Astrocyte (in vitro differentiated cells and primary cell): ENCODE measurements around the gene ELMO1. TPM values are rescaled to one million over a fixed set of nuclear protein-coding genes. Genes with fewer than 3 reads are reported as not detected.

ENCODE experiments used
- DNase-seq: peaks from one replicate; pipeline ENCODE4 v3.0.0-alpha.2; 2010; ENCODE audit warnings: low read depth
- FAIRE-seq: peaks from 2 replicates; lab custom pipeline; 2011; peaks lifted over from hg19 to GRCh38; lab: Jason Lieb, UNC
- H2AFZ ChIP-seq: 2 replicates; pipeline ENCODE4 v1.6.0; 2012; ENCODE audit warnings: low read depth, low read length, inconsistent platforms
- H3K27ac ChIP-seq: 2 replicates; pipeline ENCODE4 v1.5.1; 2011; ENCODE audit warnings: low read depth, low read length, inconsistent platforms
- H3K27me3 ChIP-seq: 2 replicates; pipeline ENCODE4 v1.6.0; 2011; ENCODE audit warnings: low read length, inconsistent platforms; ENCODE audit not compliant: insufficient read depth
- H3K36me3 ChIP-seq: 2 replicates; pipeline ENCODE4 v1.5.1; 2011; ENCODE audit warnings: low read length, inconsistent platforms; ENCODE audit not compliant: insufficient read depth
- H3K4me1 ChIP-seq: 2 replicates; pipeline ENCODE4 v1.5.1; 2011; ENCODE audit warnings: low read length, inconsistent platforms; ENCODE audit not compliant: insufficient read depth
- H3K4me2 ChIP-seq: 2 replicates; pipeline ENCODE4 v1.6.0; 2012; ENCODE audit warnings: low read length, inconsistent platforms
- H3K4me3 ChIP-seq: 2 replicates; pipeline ENCODE4 v1.5.1; 2011; ENCODE audit warnings: low read depth, mild to moderate bottlenecking, low read length, inconsistent platforms; ENCODE audit not compliant: insufficient read depth
- H3K79me2 ChIP-seq: 2 replicates; pipeline ENCODE4 v1.6.0; 2012; ENCODE audit warnings: mild to moderate bottlenecking, low read length, inconsistent platforms; ENCODE audit not compliant: insufficient read depth
- H3K9ac ChIP-seq: 2 replicates; pipeline ENCODE4 v1.6.0; 2012; ENCODE audit warnings: mild to moderate bottlenecking, low read length, inconsistent platforms
- H3K9me3 ChIP-seq: 2 replicates; pipeline ENCODE4 v1.5.1; 2012; ENCODE audit warnings: low read depth, mild to moderate bottlenecking, low read length, inconsistent platforms; ENCODE audit not compliant: insufficient read depth
- H4K20me1 ChIP-seq: 2 replicates; pipeline ENCODE4 v1.6.0; 2012; ENCODE audit warnings: low read length, inconsistent platforms; ENCODE audit not compliant: insufficient read depth
- H3K27ac Mint-ChIP-seq: one replicate; pipeline ENCODE4 v1.8.0; 2021; ENCODE audit warnings: mild to moderate bottlenecking, mixed read lengths; ENCODE audit not compliant: unreplicated experiment
- H3K27me3 Mint-ChIP-seq: one replicate; pipeline ENCODE4 v1.8.0; 2021; ENCODE audit warnings: low read depth, mixed read lengths; ENCODE audit not compliant: unreplicated experiment
- H3K36me3 Mint-ChIP-seq: one replicate; pipeline ENCODE4 v1.8.0; 2021; ENCODE audit warnings: low read depth, mixed read lengths; ENCODE audit not compliant: unreplicated experiment
- H3K4me1 Mint-ChIP-seq: one replicate; pipeline ENCODE4 v1.8.0; 2021; ENCODE audit warnings: low read depth, mixed read lengths; ENCODE audit not compliant: unreplicated experiment
- H3K4me3 Mint-ChIP-seq: one replicate; pipeline ENCODE4 v1.8.0; 2021; ENCODE audit warnings: mild to moderate bottlenecking, moderate library complexity, mixed read lengths; ENCODE audit not compliant: unreplicated experiment
- H3K9me3 Mint-ChIP-seq: one replicate; pipeline ENCODE4 v1.8.0; 2021; ENCODE audit warnings: mild to moderate bottlenecking, mixed read lengths; ENCODE audit not compliant: unreplicated experiment
- EZH2 ChIP-seq: IDR thresholded peaks from 2 replicates; pipeline ENCODE4 v1.6.1; 2012; ENCODE audit warnings: mild to moderate bottlenecking, low read length, inconsistent platforms; ENCODE audit not compliant: insufficient read depth
- total RNA-seq: library from RNA; stranded (reverse); gene quantifications from 2 replicates; pipeline ENCODE4 v1.2.1, GENCODE V29; 2021
- TF ChIP-seq, protein P1 (sequence below): IDR thresholded peaks from 2 replicates; pipeline ENCODE4 v1.5.1; 2011; ENCODE audit warnings: low read depth, mild to moderate bottlenecking, inconsistent platforms, low read length, moderate library complexity; ENCODE audit not compliant: insufficient read depth

Gene ELMO1
- total RNA-seq, 1 donor from 2014 or later = 20.4 TPM

DNA sequence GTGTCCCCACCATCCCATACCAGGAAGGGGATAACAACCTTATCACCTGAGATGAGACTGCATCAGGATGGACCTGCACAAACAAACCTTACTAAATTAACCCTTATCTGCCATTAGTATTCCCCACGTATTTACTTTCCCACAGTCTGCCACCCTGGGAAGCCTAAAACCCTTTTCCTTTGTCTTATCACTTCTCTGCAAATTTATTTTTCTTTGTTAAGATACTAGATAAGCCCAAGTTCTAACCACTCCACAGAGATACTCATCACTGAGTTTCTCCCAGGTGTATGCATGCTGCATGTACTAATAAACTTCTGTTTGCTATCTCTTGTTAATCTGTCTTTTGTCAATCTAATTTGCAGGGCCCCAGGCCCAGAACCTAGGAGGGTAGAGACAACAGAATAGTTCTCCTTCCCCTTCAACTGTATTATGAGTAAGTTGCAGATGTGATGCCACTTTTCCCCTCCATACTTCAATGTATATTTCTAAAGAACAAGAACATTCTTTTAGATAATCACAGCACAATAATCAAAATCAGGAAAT is 66.0 kb downstream of the ELMO1 start:
- H3K27ac ChIP-seq = no peak overlapping the region
- Mint-ChIP-seq H3K27ac (no peak overlapping the region), H3K9me3 (peaks cover 6% of the 10 kb centered on the region), H3K27me3 (no peaks in the 10 kb centered on the region), H3K4me3 (no peak overlapping the region), H3K4me1 (peaks cover 14% of the 10 kb centered on the region), H3K36me3 (peaks cover 2% of the 10 kb centered on the region)
- H2AFZ ChIP-seq = no peak overlapping the region
- no peaks in the 10 kb centered on the region for H4K20me1 ChIP-seq
- DNase-seq (no peak), FAIRE-seq (no peak)
- no peak overlapping the region for H3K9ac ChIP-seq
- H3K27me3 ChIP-seq = no peaks in the 10 kb centered on the region
- H3K4me1 ChIP-seq = no peaks in the 10 kb centered on the region
- H3K4me2 ChIP-seq = no peak overlapping the region
- no peak overlapping the region for H3K4me3 ChIP-seq
- H3K9me3 ChIP-seq = no peaks in the 10 kb centered on the region
- H3K79me2 ChIP-seq = no peaks in the 10 kb centered on the region
- no peaks in the 10 kb centered on the region for H3K36me3 ChIP-seq
- TF ChIP-seq EZH2 = no peak
- TF ChIP-seq, protein P1, sequence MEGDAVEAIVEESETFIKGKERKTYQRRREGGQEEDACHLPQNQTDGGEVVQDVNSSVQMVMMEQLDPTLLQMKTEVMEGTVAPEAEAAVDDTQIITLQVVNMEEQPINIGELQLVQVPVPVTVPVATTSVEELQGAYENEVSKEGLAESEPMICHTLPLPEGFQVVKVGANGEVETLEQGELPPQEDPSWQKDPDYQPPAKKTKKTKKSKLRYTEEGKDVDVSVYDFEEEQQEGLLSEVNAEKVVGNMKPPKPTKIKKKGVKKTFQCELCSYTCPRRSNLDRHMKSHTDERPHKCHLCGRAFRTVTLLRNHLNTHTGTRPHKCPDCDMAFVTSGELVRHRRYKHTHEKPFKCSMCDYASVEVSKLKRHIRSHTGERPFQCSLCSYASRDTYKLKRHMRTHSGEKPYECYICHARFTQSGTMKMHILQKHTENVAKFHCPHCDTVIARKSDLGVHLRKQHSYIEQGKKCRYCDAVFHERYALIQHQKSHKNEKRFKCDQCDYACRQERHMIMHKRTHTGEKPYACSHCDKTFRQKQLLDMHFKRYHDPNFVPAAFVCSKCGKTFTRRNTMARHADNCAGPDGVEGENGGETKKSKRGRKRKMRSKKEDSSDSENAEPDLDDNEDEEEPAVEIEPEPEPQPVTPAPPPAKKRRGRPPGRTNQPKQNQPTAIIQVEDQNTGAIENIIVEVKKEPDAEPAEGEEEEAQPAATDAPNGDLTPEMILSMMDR = no peak

DNA sequence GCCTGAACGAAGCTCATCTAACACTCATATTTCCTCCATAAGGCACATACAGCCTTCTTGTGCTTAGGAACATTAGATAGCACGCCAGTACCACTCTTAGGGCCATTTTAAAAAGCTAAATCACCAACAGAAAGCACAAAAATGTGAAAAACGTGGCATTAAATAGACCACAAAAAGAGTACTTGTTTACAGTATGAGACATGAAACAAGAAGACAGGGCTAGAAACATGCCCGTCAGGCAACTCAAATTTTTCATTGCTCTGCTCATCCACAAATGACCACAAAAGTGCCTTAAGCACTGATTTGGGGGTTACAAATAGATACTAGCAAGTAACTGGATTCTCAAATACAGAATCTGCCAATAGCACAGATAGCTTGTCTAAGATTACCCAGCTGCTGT is 67.8 kb downstream of the ELMO1 start:
- no peak overlapping the region for H3K4me2 ChIP-seq
- no peak overlapping the region for H2AFZ ChIP-seq
- H4K20me1 ChIP-seq = no peaks in the 10 kb centered on the region
- no peak overlapping the region for H3K9ac ChIP-seq
- peaks cover 11% of the 10 kb centered on the region for H3K4me1 Mint-ChIP-seq
- no peaks in the 10 kb centered on the region for H3K79me2 ChIP-seq
- H3K9me3 ChIP-seq = no peaks in the 10 kb centered on the region
- FAIRE-seq = no peak
- DNase-seq = no peak
- no peaks in the 10 kb centered on the region for H3K36me3 ChIP-seq
- H3K36me3 Mint-ChIP-seq = peaks cover 10% of the 10 kb centered on the region
- H3K27ac ChIP-seq = no peak overlapping the region
- peaks cover 19% of the 10 kb centered on the region for H3K9me3 Mint-ChIP-seq
- H3K27ac Mint-ChIP-seq = no peak overlapping the region
- TF ChIP-seq, protein P1 = no peak
- H3K4me3 ChIP-seq = no peak overlapping the region
- H3K27me3 Mint-ChIP-seq = no peaks in the 10 kb centered on the region
- no peak overlapping the region for H3K4me3 Mint-ChIP-seq
- no peaks in the 10 kb centered on the region for H3K4me1 ChIP-seq
- no peaks in the 10 kb centered on the region for H3K27me3 ChIP-seq

DNA sequence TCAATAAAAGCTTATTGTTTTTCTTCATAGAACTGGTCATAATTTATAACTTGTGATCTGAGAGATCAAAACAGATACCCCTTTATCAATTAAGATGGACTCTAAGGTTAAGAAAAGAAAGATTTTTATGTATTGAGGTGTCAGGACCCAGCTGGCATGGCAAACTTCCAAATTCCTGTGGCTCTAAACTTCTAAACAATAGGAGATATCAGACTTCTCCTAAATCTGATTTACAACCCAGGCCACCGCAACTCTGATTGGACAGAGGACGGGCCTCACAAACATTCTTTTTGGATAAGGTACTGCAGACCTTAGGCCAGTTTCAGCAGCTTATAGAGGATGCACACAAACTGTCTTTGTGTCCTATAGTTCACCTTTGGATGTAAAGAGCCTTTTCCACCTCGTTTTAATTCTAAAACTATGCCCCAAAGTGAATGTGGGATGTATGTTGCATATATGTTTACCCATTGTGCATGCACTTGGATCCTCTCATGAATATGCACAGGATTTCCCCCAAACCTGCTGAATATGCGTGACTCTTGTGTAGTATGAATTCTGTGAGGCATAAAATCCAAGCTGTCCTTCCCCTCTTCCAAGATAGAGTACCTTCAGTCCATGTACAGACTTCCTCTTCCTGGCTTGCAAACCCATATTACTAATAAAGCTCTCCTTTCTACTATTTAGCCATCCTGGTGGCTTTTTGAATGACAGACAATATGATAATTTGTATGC is 69.0 kb downstream of the ELMO1 start:
- no peak overlapping the region for H3K4me3 ChIP-seq
- no peak for FAIRE-seq

More for the DNA sequence above, 69.0 kb downstream of the ELMO1 start:
- Mint-ChIP-seq H3K27ac (no peak overlapping the region), H3K27me3 (no peaks in the 10 kb centered on the region), H3K4me3 (no peak overlapping the region), H3K4me1 (peaks cover 8% of the 10 kb centered on the region), H3K36me3 (peaks cover 12% of the 10 kb centered on the region), H3K9me3 (peaks cover 19% of the 10 kb centered on the region)
- Histone ChIP-seq H3K27me3 (no peaks in the 10 kb centered on the region), H3K27ac (no peak overlapping the region), H3K4me1 (no peaks in the 10 kb centered on the region), H3K9me3 (peaks cover 3% of the 10 kb centered on the region), H3K36me3 (no peaks in the 10 kb centered on the region), H2AFZ (no peak overlapping the region), H3K79me2 (no peaks in the 10 kb centered on the region), H3K4me2 (no peak overlapping the region), H4K20me1 (no peaks in the 10 kb centered on the region), H3K9ac (no peak overlapping the region)
- DNase-seq = no peak
- TF ChIP-seq, protein P1 = no peak
- TF ChIP-seq EZH2 = no peak
